Suprapubic skin (tissue), 4 donors: ENCODE data around the gene KLRF1. TPM values are rescaled to one million over a fixed set of nuclear protein-coding genes. Genes with fewer than 3 reads are reported as not detected.

Experiments used
- DNase-seq, 2 donors: peaks; one replicate each; pipeline ENCODE4 v3.0.0-alpha.2; 2019; ENCODE audit warnings: low spot score in 2 of 2
- H3K27ac ChIP-seq: fragments of 200-600 bp; sonication (generic); one replicate; pipeline ENCODE4 v1.5.1; 2019
- H3K27me3 ChIP-seq: fragments of 200-600 bp; sonication (generic); one replicate; pipeline ENCODE4 v1.5.1; 2019
- H3K36me3 ChIP-seq: fragments of 200-600 bp; sonication (generic); one replicate; pipeline ENCODE4 v1.5.1; 2019
- H3K4me1 ChIP-seq: fragments of 200-600 bp; sonication (generic); one replicate; pipeline ENCODE4 v1.5.1; 2019
- H3K4me3 ChIP-seq: fragments of 200-600 bp; sonication (generic); one replicate; pipeline ENCODE4 v1.5.1; 2019; ENCODE audit warnings: mild to moderate bottlenecking
- H3K9me3 ChIP-seq: fragments of 200-600 bp; sonication (generic); one replicate; pipeline ENCODE4 v1.5.1; 2019
- EP300 ChIP-seq: sonication (generic); formaldehyde crosslinking; IDR thresholded peaks from one replicate; pipeline ENCODE4 v1.6.1; 2017; ENCODE audit warnings: antibody characterized with exemption
- POLR2A ChIP-seq, 2 donors: fragments of 450-650 bp; IDR thresholded peaks; one replicate each; pipeline ENCODE4 v1.6.1; 2017; ENCODE audit warnings: antibody characterized with exemption in 2 of 2, mild to moderate bottlenecking in 2 of 2, moderate library complexity in 2 of 2
- POLR2AphosphoS5 ChIP-seq, 3 donors: sonication (generic); formaldehyde crosslinking; IDR thresholded peaks; one replicate each; pipeline ENCODE4 v1.6.1; 2017; ENCODE audit warnings: antibody characterized with exemption in 3 of 3
- WGBS: methylation state at CpG from one replicate; pipeline ENCODE4 v1.1.5; 2018; 5-methylcytosine and 5-hydroxymethylcytosine counted together
- total RNA-seq, 4 donors: library from RNA; depleted of rRNA; stranded (reverse); fragments of >200 nt; gene quantifications; one replicate each; pipeline ENCODE4 v1.1.0, GENCODE V29; 2016
- TF ChIP-seq, protein P1 (sequence below), 2 donors: fragments of 200-600 bp in 1 of 2; fragments of 450-650 bp in 1 of 2; sonication (generic) in 1 of 2; IDR thresholded peaks; one replicate each; pipeline ENCODE4 v1.5.1; 2016 to 2019; ENCODE audit warnings: antibody characterized with exemption in 2 of 2, mild to moderate bottlenecking in 1 of 2, moderate library complexity in 1 of 2

The KLRF1 gene
- total RNA-seq: not detected

DNA sequence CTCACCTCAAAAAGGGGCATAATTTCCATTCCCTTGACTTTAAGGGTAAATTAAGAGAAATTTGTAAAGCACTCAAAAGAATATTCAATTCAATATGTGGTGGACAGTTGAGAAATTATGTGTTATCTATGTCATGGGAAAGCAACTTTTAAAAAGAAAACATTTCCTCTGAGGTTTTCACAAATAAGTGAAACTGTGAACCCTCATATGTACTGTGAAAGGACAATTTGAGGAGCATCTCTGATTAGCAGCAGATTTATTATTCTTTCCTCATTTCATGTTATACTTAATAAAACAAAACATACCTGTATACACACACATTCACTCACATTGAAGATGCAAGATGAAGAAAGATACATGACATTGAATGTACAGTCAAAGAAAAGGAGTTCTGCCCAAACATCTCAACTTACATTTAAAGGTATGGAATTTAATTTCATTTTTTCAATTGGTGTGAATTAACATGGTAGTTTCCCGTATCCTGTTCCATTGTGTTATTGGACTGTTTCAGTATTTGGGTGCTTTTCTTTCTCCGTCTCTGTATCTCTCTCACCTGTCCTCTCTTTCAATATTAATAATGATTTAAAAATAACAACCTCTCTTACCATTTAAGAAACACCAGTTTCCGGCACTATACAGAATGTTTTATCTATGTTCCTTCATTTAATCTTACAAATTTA is at the start of gene KLRF1:
KLRF1 (plus strand) TSS at position 273 of the 680 bp plus-strand sequence; CDS start at position 337, 64 bp downstream.
- DNase-seq: no peak
- 93% methylated on average over 3 of the region's 3 CpGs for WGBS
- H3K9me3 ChIP-seq: no peaks in the 10 kb centered on the region

GRCh38 chr12:9779209-9779608 is 48.1 kb upstream of the KLRF1 start:
- no peak overlapping the region for H3K27ac ChIP-seq
- TF ChIP-seq POLR2AphosphoS5 (IDR thresholded peaks at IDR 0.05) (no peak), EP300 (no peak), POLR2A (IDR thresholded peaks at IDR 0.05) (no peak)
- TF ChIP-seq, protein P1, sequence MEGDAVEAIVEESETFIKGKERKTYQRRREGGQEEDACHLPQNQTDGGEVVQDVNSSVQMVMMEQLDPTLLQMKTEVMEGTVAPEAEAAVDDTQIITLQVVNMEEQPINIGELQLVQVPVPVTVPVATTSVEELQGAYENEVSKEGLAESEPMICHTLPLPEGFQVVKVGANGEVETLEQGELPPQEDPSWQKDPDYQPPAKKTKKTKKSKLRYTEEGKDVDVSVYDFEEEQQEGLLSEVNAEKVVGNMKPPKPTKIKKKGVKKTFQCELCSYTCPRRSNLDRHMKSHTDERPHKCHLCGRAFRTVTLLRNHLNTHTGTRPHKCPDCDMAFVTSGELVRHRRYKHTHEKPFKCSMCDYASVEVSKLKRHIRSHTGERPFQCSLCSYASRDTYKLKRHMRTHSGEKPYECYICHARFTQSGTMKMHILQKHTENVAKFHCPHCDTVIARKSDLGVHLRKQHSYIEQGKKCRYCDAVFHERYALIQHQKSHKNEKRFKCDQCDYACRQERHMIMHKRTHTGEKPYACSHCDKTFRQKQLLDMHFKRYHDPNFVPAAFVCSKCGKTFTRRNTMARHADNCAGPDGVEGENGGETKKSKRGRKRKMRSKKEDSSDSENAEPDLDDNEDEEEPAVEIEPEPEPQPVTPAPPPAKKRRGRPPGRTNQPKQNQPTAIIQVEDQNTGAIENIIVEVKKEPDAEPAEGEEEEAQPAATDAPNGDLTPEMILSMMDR (IDR thresholded peaks at IDR 0.05): no peak
- no peaks in the 10 kb centered on the region for H3K36me3 ChIP-seq
- no peaks in the 10 kb centered on the region for H3K27me3 ChIP-seq
- no peak for DNase-seq
- WGBS: 71% methylated on average over 4 of the region's 4 CpGs
- H3K4me3 ChIP-seq: no peak overlapping the region
- no peaks in the 10 kb centered on the region for H3K9me3 ChIP-seq
- H3K4me1 ChIP-seq: no peaks in the 10 kb centered on the region

More for the DNA sequence above, at the start of gene KLRF1:
- Histone ChIP-seq H3K27me3 (no peaks in the 10 kb centered on the region), H3K4me1 (no peaks in the 10 kb centered on the region), H3K4me3 (no peak within 1 kb of the TSS), H3K27ac (no peak within 1 kb of the TSS), H3K36me3 (no peaks in the 10 kb centered on the region)
- TF ChIP-seq POLR2A (IDR thresholded peaks at IDR 0.05): no peak
- TF ChIP-seq EP300: no peak
- TF ChIP-seq, protein P1 (IDR thresholded peaks at IDR 0.05): no peak
- TF ChIP-seq POLR2AphosphoS5 (IDR thresholded peaks at IDR 0.05): no peak

DNA sequence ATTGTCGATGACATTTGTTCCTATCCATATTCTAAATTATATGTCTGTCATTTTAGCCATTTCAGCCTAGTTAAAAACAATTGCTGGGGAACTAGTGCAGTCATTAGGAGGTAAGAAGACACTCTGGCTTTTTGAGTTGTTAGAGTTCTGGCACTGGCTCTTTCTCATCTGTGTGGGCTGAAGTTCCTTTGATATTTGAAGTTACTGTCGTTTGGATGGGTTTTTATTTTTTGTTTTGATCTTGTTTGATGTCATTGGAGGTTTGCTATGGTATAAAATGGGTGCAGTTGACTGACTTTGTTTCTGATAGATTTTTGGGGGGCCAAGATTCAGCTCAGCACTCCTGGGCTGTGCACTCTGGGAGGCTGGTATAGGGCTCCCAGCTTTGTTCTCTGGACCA is 45.9 kb upstream of the KLRF1 start:
- 79% methylated on average over 2 of the region's 2 CpGs for WGBS
- no peak for DNase-seq

GRCh38 chr12:9782547-9783382 is 44.5 kb upstream of the KLRF1 start:
- no peak for DNase-seq
- Histone ChIP-seq H3K27ac (no peak overlapping the region), H3K27me3 (no peaks in the 10 kb centered on the region), H3K4me3 (no peak overlapping the region), H3K4me1 (no peaks in the 10 kb centered on the region), H3K36me3 (no peaks in the 10 kb centered on the region), H3K9me3 (no peaks in the 10 kb centered on the region)
- TF ChIP-seq, protein P1 (IDR thresholded peaks at IDR 0.05): no peak
- TF ChIP-seq POLR2AphosphoS5 (IDR thresholded peaks at IDR 0.05) (no peak), EP300 (no peak), POLR2A (IDR thresholded peaks at IDR 0.05) (no peak)
- 68% methylated on average over 7 of the region's 7 CpGs for WGBS

More for the DNA sequence above, 45.9 kb upstream of the KLRF1 start:
- Histone ChIP-seq H3K4me1 (no peaks in the 10 kb centered on the region), H3K27me3 (no peaks in the 10 kb centered on the region), H3K9me3 (no peaks in the 10 kb centered on the region), H3K27ac (no peak overlapping the region), H3K36me3 (no peaks in the 10 kb centered on the region), H3K4me3 (no peak overlapping the region)
- TF ChIP-seq, protein P1 (IDR thresholded peaks at IDR 0.05): no peak
- no peak for TF ChIP-seq POLR2A (IDR thresholded peaks at IDR 0.05)

GRCh38 chr12:9784326-9784725 is 43.0 kb upstream of the KLRF1 start:
- no peak overlapping the region for H3K27ac ChIP-seq
- no peak for DNase-seq
- no peaks in the 10 kb centered on the region for H3K9me3 ChIP-seq
- H3K4me3 ChIP-seq: no peak overlapping the region
- WGBS: 75% methylated on average over 2 of the region's 2 CpGs
- H3K4me1 ChIP-seq: no peaks in the 10 kb centered on the region
- TF ChIP-seq EP300: no peak
- TF ChIP-seq POLR2AphosphoS5 (IDR thresholded peaks at IDR 0.05): no peak
- TF ChIP-seq, protein P1 (IDR thresholded peaks at IDR 0.05): no peak
- TF ChIP-seq POLR2A (IDR thresholded peaks at IDR 0.05): no peak
- H3K36me3 ChIP-seq: no peaks in the 10 kb centered on the region
- no peaks in the 10 kb centered on the region for H3K27me3 ChIP-seq
